ENCODE measurements around the gene FXR2.

- TF ChIP-seq, protein P1, sequence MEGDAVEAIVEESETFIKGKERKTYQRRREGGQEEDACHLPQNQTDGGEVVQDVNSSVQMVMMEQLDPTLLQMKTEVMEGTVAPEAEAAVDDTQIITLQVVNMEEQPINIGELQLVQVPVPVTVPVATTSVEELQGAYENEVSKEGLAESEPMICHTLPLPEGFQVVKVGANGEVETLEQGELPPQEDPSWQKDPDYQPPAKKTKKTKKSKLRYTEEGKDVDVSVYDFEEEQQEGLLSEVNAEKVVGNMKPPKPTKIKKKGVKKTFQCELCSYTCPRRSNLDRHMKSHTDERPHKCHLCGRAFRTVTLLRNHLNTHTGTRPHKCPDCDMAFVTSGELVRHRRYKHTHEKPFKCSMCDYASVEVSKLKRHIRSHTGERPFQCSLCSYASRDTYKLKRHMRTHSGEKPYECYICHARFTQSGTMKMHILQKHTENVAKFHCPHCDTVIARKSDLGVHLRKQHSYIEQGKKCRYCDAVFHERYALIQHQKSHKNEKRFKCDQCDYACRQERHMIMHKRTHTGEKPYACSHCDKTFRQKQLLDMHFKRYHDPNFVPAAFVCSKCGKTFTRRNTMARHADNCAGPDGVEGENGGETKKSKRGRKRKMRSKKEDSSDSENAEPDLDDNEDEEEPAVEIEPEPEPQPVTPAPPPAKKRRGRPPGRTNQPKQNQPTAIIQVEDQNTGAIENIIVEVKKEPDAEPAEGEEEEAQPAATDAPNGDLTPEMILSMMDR (conservative IDR thresholded peaks at IDR 0.05) = no peak
- no peak for TF ChIP-seq EZH2 (IDR thresholded peaks at IDR 0.05; ENCODE audit: low read depth)
These were observed 26.1 kb upstream of the FXR2 start for GRCh38 chr17:7640783-7641182.

All from PC-9 (cell line).